Neural cell (in vitro differentiated cells): ENCODE data around the gene GNL1. TPM values are rescaled to one million over a fixed set of nuclear protein-coding genes. Genes with fewer than 3 reads are reported as not detected.

Experiments used
- H2AFZ ChIP-seq: fragments of 200-600, 300-800 bp; sonication (generic), shearing (Covaris generic); 2 replicates; pipeline ENCODE4 v1.6.0; 2014; ENCODE audit warnings: low read depth, mild to moderate bottlenecking, antibody characterized with exemption, low read length, moderate library complexity
- H3F3A ChIP-seq: fragments of 200-600 bp; shearing (Covaris generic); 2 replicates; pipeline ENCODE4 v1.6.1; 2016; ENCODE audit warnings: mild to moderate bottlenecking, moderate library complexity, mixed read lengths, antibody characterized with exemption, low read length; ENCODE audit not compliant: insufficient read depth, poor library complexity, severe bottlenecking
- H3K27ac ChIP-seq: fragments of 200-600, 300-800 bp; sonication (generic), shearing (Covaris generic); 2 replicates; pipeline ENCODE4 v1.5.1; 2014; ENCODE audit warnings: mild to moderate bottlenecking, low read length, moderate library complexity
- H3K27me3 ChIP-seq: fragments of 300-800, 200-600 bp; sonication (generic), shearing (Covaris generic); 2 replicates; pipeline ENCODE4 v1.6.0; 2014; ENCODE audit warnings: mild to moderate bottlenecking, low read depth, low read length, moderate library complexity; ENCODE audit not compliant: insufficient read depth
- H3K36me3 ChIP-seq: fragments of 300-800, 200-600 bp; sonication (generic), shearing (Covaris generic); 2 replicates; pipeline ENCODE4 v1.5.1; 2014; ENCODE audit warnings: mild to moderate bottlenecking, antibody characterized with exemption, low read length, moderate library complexity; ENCODE audit not compliant: insufficient read depth
- H3K4me2 ChIP-seq: fragments of 300-800, 200-600 bp; sonication (generic), shearing (Covaris generic); 2 replicates; pipeline ENCODE4 v1.6.0; 2014; ENCODE audit warnings: mild to moderate bottlenecking, low read length
- H3K4me3 ChIP-seq: fragments of 300-800, 200-600 bp; sonication (generic), shearing (Covaris generic); 2 replicates; pipeline ENCODE4 v1.5.1; 2014; ENCODE audit warnings: mild to moderate bottlenecking, low read length, moderate library complexity
- H3K79me2 ChIP-seq: fragments of 200-600 bp; shearing (Covaris generic); replicated peaks from 2 replicates; pipeline ENCODE4 v1.6.0; 2014; ENCODE audit warnings: mild to moderate bottlenecking, low read length, moderate library complexity; ENCODE audit not compliant: insufficient read depth
- H3K9ac ChIP-seq: fragments of 300-800, 200-600 bp; sonication (generic), shearing (Covaris generic); 2 replicates; pipeline ENCODE4 v1.6.1; 2016; ENCODE audit warnings: mild to moderate bottlenecking, low read length, mixed read lengths
- H3K9me2 ChIP-seq: fragments of 200-600 bp; shearing (Covaris generic); 2 replicates; pipeline ENCODE4 v1.6.1; 2016; ENCODE audit warnings: mild to moderate bottlenecking, low read length, mixed read lengths; ENCODE audit not compliant: insufficient read depth
- H3K9me3 ChIP-seq: fragments of 200-600, 300-800 bp; sonication (generic), shearing (Covaris generic); 2 replicates; pipeline ENCODE4 v1.6.1; 2016; ENCODE audit warnings: mild to moderate bottlenecking, mixed run types, low read length, moderate library complexity, mixed read lengths
- H4K20me1 ChIP-seq: fragments of 200-600 bp; shearing (Covaris generic); 2 replicates; pipeline ENCODE4 v1.6.1; 2016; ENCODE audit warnings: mild to moderate bottlenecking, mixed run types; ENCODE audit not compliant: insufficient read depth
- EP300 ChIP-seq: fragments of 450-650 bp; conservative IDR thresholded peaks from 2 replicates; pipeline ENCODE4 v1.6.1; 2014; ENCODE audit warnings: antibody characterized with exemption, mild to moderate bottlenecking, moderate library complexity; ENCODE audit not compliant: poor library complexity, severe bottlenecking
- EZH2 ChIP-seq: fragments of 200-600, 300-800 bp; shearing (Covaris generic), sonication (generic); IDR thresholded peaks from 2 replicates; pipeline ENCODE4 v1.6.1; 2014; ENCODE audit warnings: antibody characterized with exemption, low read length, borderline replicate concordance, mild to moderate bottlenecking; ENCODE audit not compliant: insufficient read depth, poor library complexity, severe bottlenecking
- MXI1 ChIP-seq: fragments of 450-650 bp; conservative IDR thresholded peaks from 2 replicates; pipeline ENCODE4 v1.6.1; 2014; ENCODE audit warnings: antibody characterized with exemption, mild to moderate bottlenecking; ENCODE audit not compliant: poor library complexity, severe bottlenecking
- POLR2AphosphoS5 ChIP-seq: IDR thresholded peaks from 2 replicates; pipeline ENCODE4 v1.6.1; 2012
- RAD21 ChIP-seq: fragments of 450-650 bp; conservative IDR thresholded peaks from 2 replicates; pipeline ENCODE4 v1.6.1; 2014; ENCODE audit warnings: antibody characterized with exemption, mild to moderate bottlenecking, moderate library complexity
- SMC3 ChIP-seq: fragments of 450-650 bp; conservative IDR thresholded peaks from 2 replicates; pipeline ENCODE4 v1.6.1; 2014; ENCODE audit warnings: antibody characterized with exemption, mild to moderate bottlenecking, moderate library complexity; ENCODE audit not compliant: poor library complexity
- TAF1 ChIP-seq: IDR thresholded peaks from 2 replicates; pipeline ENCODE4 v1.6.1; 2012; ENCODE audit warnings: low read depth
- polyA plus RNA-seq: library from polyadenylated mRNA; depleted of rRNA; stranded (reverse); fragments of >200 nt; gene quantifications from 2 replicates; pipeline ENCODE4 v1.2.3, GENCODE V29; 2014
- TF ChIP-seq, protein P1 (sequence below): IDR thresholded peaks from 2 replicates; pipeline ENCODE4 v1.6.1; 2012; ENCODE audit warnings: borderline replicate concordance
- TF ChIP-seq, protein P2 (sequence below): fragments of 450-650 bp; IDR thresholded peaks from 2 replicates; pipeline ENCODE4 v1.5.1; 2014; ENCODE audit warnings: antibody characterized with exemption, mild to moderate bottlenecking, moderate library complexity; ENCODE audit not compliant: poor library complexity, severe bottlenecking

GNL1 gene
- polyA plus RNA-seq, 1 donor from 2014 or later, result 38.9 TPM

DNA sequence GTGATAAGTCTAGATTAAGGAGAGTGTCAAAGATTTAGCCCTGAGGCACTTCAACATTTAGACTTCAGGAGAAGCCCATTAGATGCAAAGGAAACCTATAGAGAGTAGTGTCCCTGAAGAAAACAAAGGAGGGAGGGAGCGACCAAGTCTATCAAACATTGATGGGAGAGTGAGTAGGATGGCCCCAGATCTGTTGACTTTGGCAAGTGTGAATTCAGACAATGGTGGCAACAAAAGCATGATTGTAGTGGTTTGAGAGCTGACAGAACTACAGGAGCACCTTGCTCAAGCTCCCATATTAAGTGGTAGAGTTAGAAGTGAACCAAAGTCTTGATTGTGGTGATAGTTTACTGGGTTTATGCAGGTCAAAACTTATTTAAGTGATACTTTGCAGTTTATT, 14.0 kb upstream of the GNL1 start:
- Histone ChIP-seq H3K27me3 (peaks cover 7% of the 10 kb centered on the region), H3K9me3 (no peaks in the 10 kb centered on the region), H3K79me2 (peaks cover 31% of the 10 kb centered on the region), H3F3A (no peaks in the 10 kb centered on the region), H4K20me1 (no peaks in the 10 kb centered on the region), H3K4me2 (peak overlapping the region; percentile 98), H3K4me3 (peak overlapping the region; percentile 77), H3K36me3 (no peaks in the 10 kb centered on the region), H3K9me2 (no peaks in the 10 kb centered on the region), H3K9ac (peak overlapping the region; percentile 81), H3K27ac (no peak overlapping the region), H2AFZ (no peak overlapping the region)
- no peak for TF ChIP-seq TAF1
- TF ChIP-seq, protein P1, sequence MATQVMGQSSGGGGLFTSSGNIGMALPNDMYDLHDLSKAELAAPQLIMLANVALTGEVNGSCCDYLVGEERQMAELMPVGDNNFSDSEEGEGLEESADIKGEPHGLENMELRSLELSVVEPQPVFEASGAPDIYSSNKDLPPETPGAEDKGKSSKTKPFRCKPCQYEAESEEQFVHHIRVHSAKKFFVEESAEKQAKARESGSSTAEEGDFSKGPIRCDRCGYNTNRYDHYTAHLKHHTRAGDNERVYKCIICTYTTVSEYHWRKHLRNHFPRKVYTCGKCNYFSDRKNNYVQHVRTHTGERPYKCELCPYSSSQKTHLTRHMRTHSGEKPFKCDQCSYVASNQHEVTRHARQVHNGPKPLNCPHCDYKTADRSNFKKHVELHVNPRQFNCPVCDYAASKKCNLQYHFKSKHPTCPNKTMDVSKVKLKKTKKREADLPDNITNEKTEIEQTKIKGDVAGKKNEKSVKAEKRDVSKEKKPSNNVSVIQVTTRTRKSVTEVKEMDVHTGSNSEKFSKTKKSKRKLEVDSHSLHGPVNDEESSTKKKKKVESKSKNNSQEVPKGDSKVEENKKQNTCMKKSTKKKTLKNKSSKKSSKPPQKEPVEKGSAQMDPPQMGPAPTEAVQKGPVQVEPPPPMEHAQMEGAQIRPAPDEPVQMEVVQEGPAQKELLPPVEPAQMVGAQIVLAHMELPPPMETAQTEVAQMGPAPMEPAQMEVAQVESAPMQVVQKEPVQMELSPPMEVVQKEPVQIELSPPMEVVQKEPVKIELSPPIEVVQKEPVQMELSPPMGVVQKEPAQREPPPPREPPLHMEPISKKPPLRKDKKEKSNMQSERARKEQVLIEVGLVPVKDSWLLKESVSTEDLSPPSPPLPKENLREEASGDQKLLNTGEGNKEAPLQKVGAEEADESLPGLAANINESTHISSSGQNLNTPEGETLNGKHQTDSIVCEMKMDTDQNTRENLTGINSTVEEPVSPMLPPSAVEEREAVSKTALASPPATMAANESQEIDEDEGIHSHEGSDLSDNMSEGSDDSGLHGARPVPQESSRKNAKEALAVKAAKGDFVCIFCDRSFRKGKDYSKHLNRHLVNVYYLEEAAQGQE, result no peak
- TF ChIP-seq MXI1, result no peak
- TF ChIP-seq, protein P2, sequence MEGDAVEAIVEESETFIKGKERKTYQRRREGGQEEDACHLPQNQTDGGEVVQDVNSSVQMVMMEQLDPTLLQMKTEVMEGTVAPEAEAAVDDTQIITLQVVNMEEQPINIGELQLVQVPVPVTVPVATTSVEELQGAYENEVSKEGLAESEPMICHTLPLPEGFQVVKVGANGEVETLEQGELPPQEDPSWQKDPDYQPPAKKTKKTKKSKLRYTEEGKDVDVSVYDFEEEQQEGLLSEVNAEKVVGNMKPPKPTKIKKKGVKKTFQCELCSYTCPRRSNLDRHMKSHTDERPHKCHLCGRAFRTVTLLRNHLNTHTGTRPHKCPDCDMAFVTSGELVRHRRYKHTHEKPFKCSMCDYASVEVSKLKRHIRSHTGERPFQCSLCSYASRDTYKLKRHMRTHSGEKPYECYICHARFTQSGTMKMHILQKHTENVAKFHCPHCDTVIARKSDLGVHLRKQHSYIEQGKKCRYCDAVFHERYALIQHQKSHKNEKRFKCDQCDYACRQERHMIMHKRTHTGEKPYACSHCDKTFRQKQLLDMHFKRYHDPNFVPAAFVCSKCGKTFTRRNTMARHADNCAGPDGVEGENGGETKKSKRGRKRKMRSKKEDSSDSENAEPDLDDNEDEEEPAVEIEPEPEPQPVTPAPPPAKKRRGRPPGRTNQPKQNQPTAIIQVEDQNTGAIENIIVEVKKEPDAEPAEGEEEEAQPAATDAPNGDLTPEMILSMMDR, result no peak
- TF ChIP-seq SMC3, result no peak
- TF ChIP-seq POLR2AphosphoS5, result no peak
- TF ChIP-seq EZH2, result no peak
- TF ChIP-seq EP300, result no peak

- H3K27ac ChIP-seq, result no peak overlapping the region
- no peaks in the 10 kb centered on the region for H3K9me2 ChIP-seq
- H4K20me1 ChIP-seq, result no peaks in the 10 kb centered on the region
These were observed 12.0 kb upstream of the GNL1 start for GRCh38 chr6:30568245-30568644.

More at GRCh38 chr6:30568245-30568644, 12.0 kb upstream of the GNL1 start:
- H3K4me3 ChIP-seq, result no peak overlapping the region
- TF ChIP-seq, protein P1, result no peak
- TF ChIP-seq, protein P2, result no peak
- TF ChIP-seq MXI1, result no peak
- TF ChIP-seq RAD21, result no peak
- no peak for TF ChIP-seq TAF1
- TF ChIP-seq EZH2, result no peak
- no peak for TF ChIP-seq SMC3
- TF ChIP-seq POLR2AphosphoS5, result no peak
- TF ChIP-seq EP300, result no peak
- H2AFZ ChIP-seq, result no peak overlapping the region
- H3K79me2 ChIP-seq, result peaks cover 18% of the 10 kb centered on the region
- H3K27me3 ChIP-seq, result peaks cover 7% of the 10 kb centered on the region
- H3K4me2 ChIP-seq, result no peak overlapping the region
- no peaks in the 10 kb centered on the region for H3K36me3 ChIP-seq
- no peaks in the 10 kb centered on the region for H3F3A ChIP-seq
- no peak overlapping the region for H3K9ac ChIP-seq
- no peaks in the 10 kb centered on the region for H3K9me3 ChIP-seq
